H54 (cell line): ENCODE results near the gene MGST2.

ENCODE experiments used
- DNase-seq: peaks from one replicate; pipeline ENCODE4 v3.0.0; 2011; ENCODE audit warnings: low spot score, mixed read lengths; ENCODE audit not compliant: insufficient read length
- FAIRE-seq: peaks from 3 replicates; lab custom pipeline; 2011; peaks lifted over from hg19 to GRCh38; lab: Jason Lieb, UNC
- POLR2A ChIP-seq: IDR thresholded peaks from 2 replicates; pipeline ENCODE4 v1.6.1; 2011; ENCODE audit warnings: low read depth, mild to moderate bottlenecking, low read length

The MGST2 gene

DNA sequence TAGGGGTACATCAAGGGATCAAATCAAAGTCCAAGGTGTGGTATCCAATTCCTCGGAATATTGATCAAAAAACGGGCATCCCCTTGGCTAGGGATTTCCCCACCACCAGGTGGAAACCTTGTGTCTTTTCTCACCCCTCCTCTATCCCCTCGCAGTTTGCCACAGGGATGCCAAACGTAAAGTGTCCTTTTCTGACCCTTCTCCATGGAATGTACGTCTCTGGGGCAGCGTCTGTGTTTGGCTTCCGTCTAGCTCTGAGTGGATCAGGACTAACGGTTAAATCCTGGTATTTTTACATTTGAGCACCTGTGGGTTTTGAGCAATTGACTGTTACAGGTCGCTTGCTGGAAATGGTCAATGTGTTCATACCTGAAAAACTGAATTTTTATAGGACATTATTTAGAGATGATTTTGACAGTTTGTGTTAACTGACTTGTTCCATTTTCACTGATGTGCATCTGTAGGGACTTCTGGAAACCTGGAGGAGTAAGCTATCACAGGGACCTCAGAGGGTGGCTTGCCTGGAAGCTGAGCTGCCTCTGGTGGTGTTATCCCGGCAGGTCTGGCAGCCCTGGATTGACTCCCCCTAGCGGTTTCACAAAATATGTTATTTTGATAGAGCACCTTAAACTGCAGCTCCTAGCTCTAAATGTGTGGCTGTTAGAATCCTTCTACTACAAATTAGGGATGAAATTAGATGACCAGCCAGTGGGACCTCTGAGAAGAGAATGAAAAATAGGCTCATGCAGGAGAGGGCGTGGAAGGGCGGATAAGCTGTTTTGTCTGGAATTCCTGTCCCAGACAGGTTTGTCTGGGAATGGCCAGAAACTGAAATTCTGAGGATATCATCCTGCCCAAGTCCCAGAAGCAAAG lies 8.8 kb upstream of the MGST2 start:
- FAIRE-seq: no peak
- DNase-seq: peak; percentile 33

DNA sequence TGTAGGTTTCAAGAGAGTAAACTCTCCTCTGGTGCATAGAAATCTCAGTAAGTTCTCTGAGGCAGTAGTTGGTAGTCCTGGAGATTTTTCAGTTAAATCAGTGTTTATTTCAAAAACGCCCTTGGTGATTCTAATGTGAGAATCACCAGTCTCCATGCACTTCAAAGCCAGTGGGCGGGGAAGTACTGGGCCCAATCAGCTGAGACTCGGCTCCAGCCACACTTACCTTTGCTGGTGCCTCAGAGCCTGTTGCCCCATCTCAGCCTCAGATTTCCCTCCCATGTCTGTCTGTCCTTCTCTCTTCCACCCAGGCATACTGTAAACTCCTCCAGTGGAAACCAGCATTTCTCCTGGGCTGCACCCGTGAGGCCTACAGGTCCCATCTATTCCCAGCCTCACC lies 7.4 kb upstream of the MGST2 start:
- FAIRE-seq (no peak), DNase-seq (no peak)
- no peak for TF ChIP-seq POLR2A

More for the DNA sequence above, 8.8 kb upstream of the MGST2 start:
- TF ChIP-seq POLR2A: no peak

DNA sequence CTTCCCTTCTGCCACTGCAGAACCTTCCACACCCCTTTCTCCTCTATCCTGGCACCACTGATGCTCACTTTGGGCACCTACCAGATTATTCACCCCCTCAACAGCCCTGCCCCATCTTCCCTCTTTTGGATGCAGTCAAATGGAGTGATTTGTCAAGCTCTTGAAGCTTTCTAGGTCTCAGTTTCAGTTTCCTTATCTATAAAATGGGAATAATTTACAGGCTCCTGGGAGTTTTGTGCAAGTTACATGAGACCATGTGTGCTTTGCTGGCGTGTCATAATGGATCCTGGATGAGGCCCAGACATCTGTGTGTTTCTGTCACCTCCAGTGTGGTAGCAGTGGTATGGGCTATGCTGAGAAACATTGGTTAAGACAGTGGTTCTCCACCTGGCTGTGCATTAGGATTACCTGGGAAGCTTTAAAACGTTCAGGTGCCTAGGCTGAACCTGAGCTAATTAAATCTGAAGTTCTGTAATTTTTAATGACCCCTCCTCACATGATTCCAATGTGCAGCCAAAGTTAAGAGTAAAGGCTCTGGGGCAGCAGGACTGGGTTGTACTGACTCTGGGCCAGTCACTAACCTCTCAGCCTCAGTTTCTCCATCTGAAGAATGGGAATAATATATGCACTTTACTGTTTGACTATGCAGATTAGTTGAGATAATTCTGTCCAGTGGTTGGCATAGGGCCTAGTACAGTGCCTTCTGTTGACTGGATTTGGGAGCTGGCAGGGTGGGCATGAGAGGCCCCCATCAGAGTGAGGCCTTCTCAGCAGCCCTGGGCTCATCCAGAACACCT lies 6.8 kb upstream of the MGST2 start:
- no peak for DNase-seq
- TF ChIP-seq POLR2A: no peak

DNA sequence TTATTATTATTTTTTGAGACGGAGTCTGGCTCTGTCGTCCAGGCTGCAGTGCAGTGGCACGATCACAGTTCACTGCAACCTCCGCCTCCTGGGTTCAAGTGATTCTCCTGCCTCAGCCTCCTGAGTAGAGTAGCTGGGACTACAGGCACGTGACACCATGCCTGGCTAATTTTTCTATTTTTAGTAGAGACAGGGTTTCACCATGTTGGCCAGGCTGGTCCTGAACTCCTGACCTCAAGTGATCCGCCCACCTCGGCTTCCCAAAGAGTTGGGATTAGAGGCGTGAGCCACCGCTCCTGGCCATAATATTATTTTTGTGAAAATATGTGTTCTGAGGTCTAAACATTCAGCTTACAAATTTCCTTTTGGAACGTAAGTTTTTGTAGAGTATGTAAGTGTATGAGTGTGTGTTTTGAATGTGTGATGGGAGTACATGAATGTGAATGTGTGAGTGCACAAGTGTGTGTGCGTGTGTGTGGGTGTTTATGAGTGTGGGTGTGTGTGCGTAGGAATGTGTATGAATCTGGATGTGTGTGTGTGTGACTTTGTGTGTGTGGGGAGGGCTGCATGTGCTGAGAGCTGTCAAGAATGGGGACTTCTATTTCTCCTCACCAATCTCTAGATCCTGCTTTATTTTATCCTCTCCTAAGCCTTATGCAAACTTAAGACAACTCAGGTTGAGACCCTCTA lies 5.7 kb upstream of the MGST2 start:
- TF ChIP-seq POLR2A: no peak
- FAIRE-seq (no peak), DNase-seq (no peak)

More for the DNA sequence above, 6.8 kb upstream of the MGST2 start:
- no peak for FAIRE-seq

DNA sequence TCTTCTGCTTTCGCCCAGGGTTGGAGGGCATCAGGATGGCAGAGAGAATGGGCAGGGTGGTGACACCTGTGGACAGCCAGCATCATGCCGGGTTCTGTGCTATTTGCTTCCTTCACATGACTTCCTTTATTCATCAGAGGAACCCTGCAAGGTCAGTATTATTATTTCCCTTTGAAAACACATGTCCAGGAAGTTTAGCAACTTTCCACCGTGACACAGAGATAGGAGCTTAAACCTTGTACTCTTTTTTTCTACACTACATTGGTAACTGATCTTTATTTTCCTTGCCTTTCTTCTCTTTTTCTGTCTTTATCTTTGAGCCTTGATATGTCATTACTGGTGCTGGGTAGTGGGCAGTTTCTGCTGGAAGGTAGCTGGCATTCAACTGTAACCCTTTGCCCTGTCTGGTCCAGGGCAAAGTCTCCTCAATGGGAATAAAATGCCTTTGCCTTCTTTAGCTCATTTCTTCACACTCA lies 5.0 kb upstream of the MGST2 start:
- TF ChIP-seq POLR2A: no peak
- DNase-seq (no peak), FAIRE-seq (no peak)

DNA sequence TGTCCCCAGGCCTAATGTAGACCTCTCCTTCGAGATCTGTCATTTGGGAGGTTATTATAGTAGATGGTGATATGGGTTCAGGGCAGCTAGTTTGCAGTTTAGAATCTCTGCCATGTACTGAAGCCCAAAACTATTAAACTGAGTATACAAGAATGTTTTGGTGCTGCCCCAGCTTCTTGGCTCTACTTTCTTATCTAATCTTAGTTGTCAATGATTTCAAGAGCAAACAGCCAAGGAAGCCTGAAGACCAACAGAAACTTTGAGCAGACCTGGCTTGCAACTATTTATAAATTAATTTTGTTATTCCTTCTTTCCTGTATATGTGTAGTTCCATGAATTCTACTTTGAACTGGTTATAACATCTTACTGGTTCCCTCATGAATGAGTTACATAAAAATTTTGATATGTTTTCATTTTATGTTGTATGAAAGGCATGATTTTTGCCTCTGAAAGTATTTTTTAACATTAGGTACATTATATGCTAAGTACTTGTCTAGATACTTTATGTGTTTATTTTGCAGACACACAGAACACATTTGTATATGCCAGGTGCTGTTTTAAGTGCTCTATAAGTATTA lies 2.0 kb upstream of the MGST2 start:
- FAIRE-seq (no peak), DNase-seq (no peak)
- no peak for TF ChIP-seq POLR2A

DNA sequence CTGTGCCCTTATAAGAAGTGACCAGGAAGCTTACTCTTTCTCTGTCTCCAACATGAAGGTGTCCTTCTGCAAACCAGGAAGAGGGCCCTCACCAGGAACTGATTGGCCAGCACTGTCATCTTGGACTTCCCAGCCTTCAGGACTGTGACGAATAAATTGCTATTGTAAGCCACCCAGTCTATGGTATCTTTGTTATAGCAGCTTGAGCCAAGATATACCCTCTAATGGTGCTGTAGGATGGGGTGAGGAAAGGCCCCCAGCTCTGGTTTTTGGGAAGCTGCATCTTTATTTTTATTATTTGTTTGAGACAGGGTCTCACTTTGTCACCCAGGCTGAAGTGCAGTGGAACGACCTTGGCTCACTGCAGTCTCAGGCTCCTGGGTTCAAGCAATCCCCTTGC lies 1.2 kb upstream of the MGST2 start:
- TF ChIP-seq POLR2A: no peak
- FAIRE-seq (no peak), DNase-seq (no peak)

DNA sequence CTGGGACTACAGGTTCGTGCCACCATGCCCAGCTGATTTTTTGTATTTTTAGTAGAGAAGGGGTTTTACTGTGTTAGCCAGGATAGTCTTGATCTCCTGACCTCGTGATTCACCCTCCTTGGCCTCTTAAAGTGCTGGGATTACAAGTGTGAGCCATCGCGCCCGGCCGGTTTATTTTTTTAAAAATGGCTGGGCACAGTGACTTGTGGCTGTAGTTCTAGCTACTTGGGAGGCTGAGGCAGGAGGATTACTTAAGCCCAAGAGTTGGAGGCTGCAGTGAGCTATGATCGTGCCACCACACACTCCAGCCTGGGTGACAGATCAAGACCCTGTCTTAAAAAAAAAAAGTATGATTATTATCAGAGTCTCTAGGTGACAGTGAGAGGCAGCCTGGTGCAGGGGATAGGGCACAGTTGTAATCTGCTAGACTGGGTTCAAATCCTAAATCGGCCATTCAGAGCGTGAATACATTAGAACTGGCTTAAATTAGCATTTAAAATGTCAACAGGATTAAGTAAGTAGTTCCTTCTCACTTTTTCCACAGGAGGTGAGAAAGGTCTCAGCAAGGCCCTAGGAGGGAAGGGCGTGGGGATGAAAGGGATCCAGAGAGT lies 435 bp upstream of the MGST2 start:
- FAIRE-seq (no peak), DNase-seq (no peak)
- TF ChIP-seq POLR2A: no peak

DNA sequence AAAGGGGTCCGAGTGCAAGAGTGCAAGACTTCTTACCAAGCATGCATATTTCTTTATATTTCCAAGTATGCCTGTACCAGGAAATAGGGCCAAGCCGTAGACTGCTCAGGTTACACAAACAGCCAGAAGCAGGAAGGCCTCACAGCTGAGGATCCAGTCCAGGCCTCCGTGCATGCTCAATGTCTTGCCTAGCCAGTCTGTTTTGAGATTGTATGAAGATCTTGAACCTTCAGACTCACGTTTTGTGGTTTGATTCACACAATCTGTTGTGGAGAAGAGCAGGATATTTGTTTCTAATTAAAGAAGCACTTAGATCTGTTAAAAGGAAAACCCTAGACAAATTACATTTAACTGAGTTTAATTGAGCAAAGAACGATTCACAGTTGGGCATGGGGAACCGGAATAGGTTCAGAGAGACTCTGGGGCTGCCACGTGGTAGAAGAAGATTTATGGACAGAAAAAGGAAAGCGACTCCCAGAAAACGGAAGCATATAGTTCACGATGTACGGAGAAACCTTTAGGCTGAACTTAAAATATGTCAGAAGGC lies 1.2 kb downstream of the MGST2 start:
- DNase-seq (no peak), FAIRE-seq (no peak)
- no peak for TF ChIP-seq POLR2A

DNA sequence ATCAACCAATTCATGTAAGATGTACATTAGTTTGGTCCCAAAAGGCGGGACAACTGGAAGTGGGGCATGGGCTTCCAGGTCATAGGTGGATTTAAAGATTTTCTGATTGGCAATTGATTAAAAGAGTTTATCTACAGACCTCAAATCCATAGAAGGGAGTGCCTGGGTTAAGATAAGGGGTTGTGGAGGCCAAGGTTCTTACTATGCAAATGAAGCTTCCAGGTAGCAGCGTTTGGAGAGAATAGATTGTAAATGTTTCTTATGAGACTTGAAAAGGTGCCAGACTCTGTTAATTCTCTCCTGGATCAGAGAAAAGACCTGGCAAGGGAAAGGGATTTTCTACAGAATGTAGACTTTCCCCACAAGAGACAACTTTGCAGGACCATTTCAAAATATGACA lies 2.4 kb downstream of the MGST2 start:
- DNase-seq (no peak), FAIRE-seq (no peak)

DNA sequence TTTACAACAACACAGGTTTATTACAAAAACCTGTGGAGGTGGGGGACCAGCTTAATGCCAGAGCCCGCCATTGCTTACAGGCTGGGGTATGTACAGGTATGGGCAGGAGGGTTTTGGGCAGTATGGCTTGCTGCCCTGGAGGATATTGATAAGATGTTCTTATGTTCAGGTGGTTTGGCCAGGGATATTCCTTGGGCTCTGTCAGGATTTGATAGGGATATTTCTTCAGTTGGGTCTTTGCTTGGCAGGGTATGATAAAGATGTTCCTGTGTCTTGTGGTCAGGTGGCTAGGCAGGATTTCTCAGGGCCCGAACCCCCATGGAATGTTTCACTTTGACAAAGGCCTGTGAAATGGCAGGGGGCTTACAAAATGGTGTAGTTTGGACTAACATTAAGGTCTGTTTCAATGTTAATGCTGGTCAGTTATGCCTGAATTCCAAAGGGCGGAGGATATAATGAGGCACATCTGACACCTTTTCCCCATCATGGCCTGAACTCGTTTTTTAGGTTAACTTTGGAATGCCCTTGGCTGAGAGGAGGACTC lies 3.1 kb downstream of the MGST2 start:
- FAIRE-seq: no peak
- no peak for DNase-seq
- TF ChIP-seq POLR2A: no peak

More for the DNA sequence above, 2.4 kb downstream of the MGST2 start:
- TF ChIP-seq POLR2A: no peak

DNA sequence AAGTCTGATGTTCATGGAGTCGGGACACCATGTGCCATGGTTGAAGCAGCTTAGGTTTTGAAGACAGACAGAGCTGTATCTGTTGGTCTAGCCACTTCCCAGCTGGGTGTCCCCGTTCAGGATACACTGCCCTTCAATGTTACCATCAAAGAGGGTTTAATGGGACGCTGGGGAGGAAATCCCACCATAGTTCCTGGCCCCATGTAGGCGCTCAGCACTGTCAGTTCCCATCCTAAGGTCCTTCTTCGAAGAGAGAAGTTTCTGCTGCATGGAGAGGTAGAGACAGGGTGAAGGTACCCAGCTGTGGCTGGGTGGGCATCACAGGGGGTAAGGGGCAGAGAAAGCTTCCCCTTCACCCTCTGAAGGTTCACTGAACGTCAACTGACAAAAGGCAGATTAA lies 3.7 kb downstream of the MGST2 start:
- FAIRE-seq: no peak
- no peak for TF ChIP-seq POLR2A
- DNase-seq: no peak
